WTC11 (cell line): ENCODE measurements around the gene MEF2D. TPM values are rescaled to one million over a fixed set of nuclear protein-coding genes. Genes with fewer than 3 reads are reported as not detected.
A peak's percentile ranks its signal among the peaks of the same experiment; 100 is the strongest.

Source experiments
- ATAC-seq: fragments of 200-7000 bp; cut with Tn5 transposase; 2 replicates; pipeline ENCODE4 v1.10.0; 2021; ENCODE audit warnings: mild to moderate bottlenecking, moderate library complexity
- CTCF ChIA-PET: fragments of 300-600 bp; sonication (Branson Sonifier 250); formaldehyde crosslinking; loops from one replicate; lab custom pipeline; 2021; ENCODE audit warnings: antibody characterized with exemption; lab: Charles Lee
- POLR2A ChIA-PET: fragments of 350-600 bp; sonication (Branson Sonifier 250); formaldehyde crosslinking; loops from one replicate; lab custom pipeline; 2021; ENCODE audit warnings: antibody characterized with exemption; lab: Charles Lee
- DNase-seq: peaks from one replicate; pipeline ENCODE4 v3.0.0; 2021; ENCODE audit warnings: low spot score
- H3K27ac Mint-ChIP-seq: 2 replicates; pipeline ENCODE4 v1.8.0; 2021; ENCODE audit warnings: mixed read lengths
- H3K27me3 Mint-ChIP-seq: 2 replicates; pipeline ENCODE4 v1.8.0; 2021; ENCODE audit warnings: low read depth, mild to moderate bottlenecking, moderate library complexity, mixed read lengths
- H3K36me3 Mint-ChIP-seq: 2 replicates; pipeline ENCODE4 v1.8.0; 2021; ENCODE audit warnings: mixed read lengths
- H3K4me1 Mint-ChIP-seq: 2 replicates; pipeline ENCODE4 v1.8.0; 2022; ENCODE audit warnings: mixed read lengths
- H3K4me3 Mint-ChIP-seq: 2 replicates; pipeline ENCODE4 v1.8.0; 2021; ENCODE audit warnings: mild to moderate bottlenecking, moderate library complexity, mixed read lengths
- H3K9me3 Mint-ChIP-seq: 2 replicates; pipeline ENCODE4 v1.8.0; 2021; ENCODE audit warnings: mixed read lengths
- FOXJ3 ChIP-seq: sonication (generic); formaldehyde crosslinking; IDR thresholded peaks from 2 replicates; pipeline ENCODE4 v1.9.0; 2021; ENCODE audit warnings: missing genetic modification reagents, mild to moderate bottlenecking, borderline replicate concordance
- FOXK1 ChIP-seq: sonication (generic); formaldehyde crosslinking; IDR thresholded peaks from 2 replicates; pipeline ENCODE4 v1.8.0; 2022; ENCODE audit warnings: mild to moderate bottlenecking, moderate library complexity, missing genetic modification reagents
- GRHL2 ChIP-seq: fragments of 250-450 bp; sonication (Bioruptor Pico); IDR thresholded peaks from 2 replicates; pipeline ENCODE4 v1.8.0; 2022; ENCODE audit warnings: mild to moderate bottlenecking, moderate library complexity; ENCODE audit not compliant: insufficient replicate concordance, severe bottlenecking
- HMGA2 ChIP-seq: fragments of 250-450 bp; sonication (Bioruptor Pico); IDR thresholded peaks from 2 replicates; pipeline ENCODE4 v1.4.0; 2021; ENCODE audit warnings: mild to moderate bottlenecking, moderate library complexity
- KAT7 ChIP-seq: sonication (generic); formaldehyde crosslinking; IDR thresholded peaks from 2 replicates; pipeline ENCODE4 v1.8.1; 2023; ENCODE audit warnings: missing genetic modification reagents, mild to moderate bottlenecking, borderline replicate concordance
- MXD4 ChIP-seq: fragments of 250-450 bp; sonication (Bioruptor Pico); IDR thresholded peaks from 2 replicates; pipeline ENCODE4 v1.8.0; 2021; ENCODE audit warnings: mild to moderate bottlenecking, moderate library complexity, borderline replicate concordance
- NR2C2 ChIP-seq: sonication (generic); formaldehyde crosslinking; IDR thresholded peaks from 2 replicates; pipeline ENCODE4 v1.8.0; 2022; ENCODE audit warnings: mild to moderate bottlenecking, missing genetic modification reagents
- NR3C1 ChIP-seq: sonication (generic); formaldehyde crosslinking; conservative IDR thresholded peaks from 2 replicates; pipeline ENCODE4 v1.8.1; 2023; ENCODE audit warnings: low read depth, mild to moderate bottlenecking, missing genetic modification reagents
- RELA ChIP-seq: sonication (generic); formaldehyde crosslinking; IDR thresholded peaks from 2 replicates; pipeline ENCODE4 v1.8.1; 2022; ENCODE audit warnings: missing genetic modification reagents, mild to moderate bottlenecking, borderline replicate concordance
- RORB ChIP-seq: fragments of 250-450 bp; sonication (Bioruptor Pico); IDR thresholded peaks from 2 replicates; pipeline ENCODE4 v1.9.0; 2021; ENCODE audit warnings: mild to moderate bottlenecking
- SMAD4 ChIP-seq: sonication (generic); formaldehyde crosslinking; IDR thresholded peaks from 2 replicates; pipeline ENCODE4 v1.8.0; 2022; ENCODE audit warnings: mild to moderate bottlenecking, missing genetic modification reagents
- TEAD1 ChIP-seq: sonication (generic); formaldehyde crosslinking; IDR thresholded peaks from 2 replicates; pipeline ENCODE4 v1.8.0; 2022; ENCODE audit warnings: mild to moderate bottlenecking, missing genetic modification reagents
- TP53 ChIP-seq: sonication (generic); formaldehyde crosslinking; IDR thresholded peaks from 2 replicates; pipeline ENCODE4 v1.8.1; 2023; ENCODE audit warnings: mild to moderate bottlenecking, missing genetic modification reagents
- ZBTB21 ChIP-seq: sonication (generic); formaldehyde crosslinking; IDR thresholded peaks from 2 replicates; pipeline ENCODE4 v1.8.1; 2023; ENCODE audit warnings: mild to moderate bottlenecking, missing genetic modification reagents, borderline replicate concordance
- ZNF416 ChIP-seq: fragments of 250-450 bp; sonication (Bioruptor Pico); IDR thresholded peaks from 2 replicates; pipeline ENCODE4 v1.9.0; 2021; ENCODE audit warnings: mild to moderate bottlenecking, inconsistent platforms
- ZNF671 ChIP-seq: fragments of 250-450 bp; sonication (Bioruptor Pico); IDR thresholded peaks from 2 replicates; pipeline ENCODE4 v1.8.0; 2021; ENCODE audit warnings: mild to moderate bottlenecking
- total RNA-seq: library from RNA; stranded (reverse); gene quantifications from 3 replicates; pipeline ENCODE4 v1.2.3, GENCODE V29; 2021
- TF ChIP-seq, protein P1 (sequence below): sonication (generic); formaldehyde crosslinking; IDR thresholded peaks from 2 replicates; pipeline ENCODE4 v1.8.1; 2022; ENCODE audit warnings: low read depth, mild to moderate bottlenecking, moderate library complexity, missing genetic modification reagents, borderline replicate concordance
- TF ChIP-seq, protein P2 (sequence below): sonication (generic); formaldehyde crosslinking; IDR thresholded peaks from 2 replicates; pipeline ENCODE4 v1.8.0; 2023; ENCODE audit warnings: mild to moderate bottlenecking, missing genetic modification reagents

MEF2D gene
- total RNA-seq, 1 experiment from 2014 or later = 24.1 TPM

DNA sequence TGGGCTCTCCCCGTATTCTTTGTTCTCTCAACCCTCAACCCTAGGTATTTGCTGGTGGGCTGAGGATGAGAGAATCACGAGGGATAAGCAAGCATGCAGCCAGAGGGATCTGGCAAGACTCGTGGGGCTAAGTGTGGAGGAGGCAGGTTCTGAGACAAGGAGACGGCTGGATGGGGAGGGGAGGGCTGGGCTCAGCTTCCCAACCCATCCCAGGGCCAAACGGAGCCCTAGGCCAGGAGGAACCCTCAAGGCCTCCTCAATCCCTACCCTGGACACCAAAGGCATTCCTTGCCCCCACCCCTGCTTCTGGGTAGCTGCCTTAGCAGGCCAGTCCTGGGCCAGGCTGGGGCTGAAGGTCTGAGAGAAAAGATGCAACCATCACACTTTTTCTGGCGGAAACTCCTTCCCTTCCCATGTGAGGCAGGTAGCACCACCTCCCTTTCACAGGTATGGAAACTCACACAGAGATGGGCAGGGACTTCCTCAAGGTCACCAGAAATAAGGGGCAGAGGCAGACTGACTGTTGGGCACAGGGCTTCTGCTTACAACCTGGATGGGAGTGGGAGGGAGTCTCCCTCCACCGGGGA lies 6.2 kb downstream of the MEF2D start (continued):
- TF ChIP-seq, protein P1, sequence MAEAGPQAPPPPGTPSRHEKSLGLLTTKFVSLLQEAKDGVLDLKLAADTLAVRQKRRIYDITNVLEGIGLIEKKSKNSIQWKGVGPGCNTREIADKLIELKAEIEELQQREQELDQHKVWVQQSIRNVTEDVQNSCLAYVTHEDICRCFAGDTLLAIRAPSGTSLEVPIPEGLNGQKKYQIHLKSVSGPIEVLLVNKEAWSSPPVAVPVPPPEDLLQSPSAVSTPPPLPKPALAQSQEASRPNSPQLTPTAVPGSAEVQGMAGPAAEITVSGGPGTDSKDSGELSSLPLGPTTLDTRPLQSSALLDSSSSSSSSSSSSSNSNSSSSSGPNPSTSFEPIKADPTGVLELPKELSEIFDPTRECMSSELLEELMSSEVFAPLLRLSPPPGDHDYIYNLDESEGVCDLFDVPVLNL (CRISPR knock-in tag) = no peak
- TF ChIP-seq GRHL2 (CRISPR knock-in tag) (no peak), FOXK1 (CRISPR knock-in tag) (no peak), RORB (CRISPR knock-in tag) (no peak), ZBTB21 (CRISPR knock-in tag) (no peak), TP53 (no peak), TEAD1 (CRISPR knock-in tag) (no peak), ZNF671 (CRISPR knock-in tag) (no peak), RELA (CRISPR knock-in tag) (no peak)

DNA sequence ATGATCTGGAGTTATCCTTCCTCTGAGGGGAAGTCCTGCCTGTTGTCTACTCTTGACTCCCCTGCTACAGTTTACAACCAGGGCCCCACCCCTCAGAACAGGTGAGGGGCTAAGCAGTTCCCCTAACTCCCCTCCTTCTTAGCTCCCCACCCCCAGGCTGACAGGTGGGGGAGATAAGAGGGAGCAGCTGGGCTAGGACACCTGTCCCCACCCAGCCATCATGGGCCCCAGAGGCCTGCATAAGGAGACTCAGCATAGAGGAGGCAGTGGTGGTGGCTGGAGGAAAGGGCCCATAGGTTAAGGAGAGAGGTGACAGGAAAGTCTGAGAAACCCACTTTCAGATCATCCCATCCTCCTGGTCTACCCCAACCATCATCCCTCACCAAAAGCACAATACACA lies 6.8 kb downstream of the MEF2D start:
- POLR2A ChIA-PET = no interaction called here
- H3K4me3 Mint-ChIP-seq = no peak overlapping the region

DNA sequence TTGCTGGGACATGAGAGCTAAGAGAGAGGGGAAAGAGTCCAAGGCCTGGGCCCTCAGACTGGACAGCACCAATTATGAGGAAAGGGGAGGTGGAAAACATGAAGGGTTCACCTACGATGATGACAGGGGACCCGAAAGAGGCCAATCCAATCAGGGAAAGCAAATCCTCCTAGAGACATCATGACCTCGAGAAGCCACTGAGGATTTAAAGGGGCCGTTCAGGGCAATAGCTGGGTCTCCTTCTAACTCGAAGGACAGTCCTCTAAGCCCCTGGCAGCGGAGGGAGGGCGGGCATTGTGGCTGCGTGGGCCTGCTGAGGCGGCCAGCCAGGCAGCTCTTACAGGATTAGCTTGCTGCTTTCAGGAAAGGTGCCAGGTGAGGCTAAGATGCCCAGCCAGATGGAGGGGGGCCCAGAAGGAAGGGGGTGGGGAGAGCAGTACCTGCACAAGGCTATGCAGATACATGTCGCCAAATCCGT lies 7.4 kb downstream of the MEF2D start:
- Mint-ChIP-seq H3K36me3 (no peaks in the 10 kb centered on the region), H3K27me3 (no peaks in the 10 kb centered on the region), H3K4me3 (no peak overlapping the region), H3K4me1 (peaks cover 95% of the 10 kb centered on the region)
- ChIA-PET POLR2A (interaction anchor here (0.6 to 1.2 kb wide), 2 partner anchors 11 to 159 kb away, joined by 4 read pairs; no protein-coding TSS in a partner anchor), CTCF (interaction anchor here (0.8 to 6.0 kb wide), 4 partner anchors 10 to 107 kb away, joined by 3 to 145 read pairs (median 42); partner anchors contain the start of gene MEF2D)
- DNase-seq (no peak), ATAC-seq (no peak)
- TF ChIP-seq NR3C1 (CRISPR knock-in tag) (no peak), ZNF416 (CRISPR knock-in tag) (no peak), TP53 (no peak), FOXJ3 (CRISPR knock-in tag) (no peak), TEAD1 (CRISPR knock-in tag) (no peak)
- TF ChIP-seq, all 79 proteins: peak for 0
- Mint-ChIP-seq H3K9me3 (no peaks in the 10 kb centered on the region), H3K27ac (0 out of 2 replicates have a peak overlapping the region, but pooled peaks have one; percentile 24)

More for the DNA sequence above, 6.8 kb downstream of the MEF2D start:
- no peak for TF ChIP-seq HMGA2 (CRISPR knock-in tag)
- TF ChIP-seq, protein P2, sequence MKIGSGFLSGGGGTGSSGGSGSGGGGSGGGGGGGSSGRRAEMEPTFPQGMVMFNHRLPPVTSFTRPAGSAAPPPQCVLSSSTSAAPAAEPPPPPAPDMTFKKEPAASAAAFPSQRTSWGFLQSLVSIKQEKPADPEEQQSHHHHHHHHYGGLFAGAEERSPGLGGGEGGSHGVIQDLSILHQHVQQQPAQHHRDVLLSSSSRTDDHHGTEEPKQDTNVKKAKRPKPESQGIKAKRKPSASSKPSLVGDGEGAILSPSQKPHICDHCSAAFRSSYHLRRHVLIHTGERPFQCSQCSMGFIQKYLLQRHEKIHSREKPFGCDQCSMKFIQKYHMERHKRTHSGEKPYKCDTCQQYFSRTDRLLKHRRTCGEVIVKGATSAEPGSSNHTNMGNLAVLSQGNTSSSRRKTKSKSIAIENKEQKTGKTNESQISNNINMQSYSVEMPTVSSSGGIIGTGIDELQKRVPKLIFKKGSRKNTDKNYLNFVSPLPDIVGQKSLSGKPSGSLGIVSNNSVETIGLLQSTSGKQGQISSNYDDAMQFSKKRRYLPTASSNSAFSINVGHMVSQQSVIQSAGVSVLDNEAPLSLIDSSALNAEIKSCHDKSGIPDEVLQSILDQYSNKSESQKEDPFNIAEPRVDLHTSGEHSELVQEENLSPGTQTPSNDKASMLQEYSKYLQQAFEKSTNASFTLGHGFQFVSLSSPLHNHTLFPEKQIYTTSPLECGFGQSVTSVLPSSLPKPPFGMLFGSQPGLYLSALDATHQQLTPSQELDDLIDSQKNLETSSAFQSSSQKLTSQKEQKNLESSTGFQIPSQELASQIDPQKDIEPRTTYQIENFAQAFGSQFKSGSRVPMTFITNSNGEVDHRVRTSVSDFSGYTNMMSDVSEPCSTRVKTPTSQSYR = no peak
- TF ChIP-seq ZNF671 (CRISPR knock-in tag) = no peak
- no peak for TF ChIP-seq NR2C2
- TF ChIP-seq, protein P1 (CRISPR knock-in tag) = no peak
- no peak for TF ChIP-seq ZBTB21 (CRISPR knock-in tag)
- no peak for TF ChIP-seq KAT7
- no peak for TF ChIP-seq MXD4 (CRISPR knock-in tag)
- TF ChIP-seq SMAD4 (CRISPR knock-in tag) = no peak
- Mint-ChIP-seq H3K9me3 (no peaks in the 10 kb centered on the region), H3K4me1 (peaks cover 95% of the 10 kb centered on the region), H3K27me3 (no peaks in the 10 kb centered on the region), H3K36me3 (no peaks in the 10 kb centered on the region), H3K27ac (no peak overlapping the region; the same call in 1 of the 2 replicates)
- ATAC-seq = no peak
- DNase-seq = no peak
- CTCF ChIA-PET = interaction anchor here (0.8 to 6.0 kb wide), 4 partner anchors 9 to 108 kb away, joined by 3 to 145 read pairs (median 42); partner anchors contain the start of gene MEF2D
